NB4 (cell line): Measurements from ENCODE around the gene GALNT14.
A peak's percentile ranks its signal among the peaks of the same experiment; 100 is the strongest.

ENCODE experiments used
- DNase-seq: peaks from one replicate; pipeline ENCODE4 v3.0.0; 2010; ENCODE audit warnings: low read depth
- H3K4me3 ChIP-seq: one replicate; pipeline ENCODE4 v1.5.1; 2011; ENCODE audit warnings: mild to moderate bottlenecking, low read depth, low read length, moderate library complexity
- MYC ChIP-seq: IDR thresholded peaks from 2 replicates; pipeline ENCODE4 v1.6.1; 2011; ENCODE audit warnings: low read depth, low read length
- POLR2A ChIP-seq: IDR thresholded peaks from 2 replicates; pipeline ENCODE4 v1.6.1; 2011; ENCODE audit warnings: mild to moderate bottlenecking; ENCODE audit not compliant: insufficient read length; ENCODE audit errors: extremely low read depth
- TF ChIP-seq, protein P1 (sequence below): IDR thresholded peaks from 2 replicates; pipeline ENCODE4 v1.6.1; 2011; ENCODE audit warnings: low read depth, low read length
- TF ChIP-seq, protein P2 (sequence below): IDR thresholded peaks from one replicate; pipeline ENCODE4 v1.5.1; 2012; ENCODE audit warnings: low read depth, low read length

GALNT14 gene

DNA sequence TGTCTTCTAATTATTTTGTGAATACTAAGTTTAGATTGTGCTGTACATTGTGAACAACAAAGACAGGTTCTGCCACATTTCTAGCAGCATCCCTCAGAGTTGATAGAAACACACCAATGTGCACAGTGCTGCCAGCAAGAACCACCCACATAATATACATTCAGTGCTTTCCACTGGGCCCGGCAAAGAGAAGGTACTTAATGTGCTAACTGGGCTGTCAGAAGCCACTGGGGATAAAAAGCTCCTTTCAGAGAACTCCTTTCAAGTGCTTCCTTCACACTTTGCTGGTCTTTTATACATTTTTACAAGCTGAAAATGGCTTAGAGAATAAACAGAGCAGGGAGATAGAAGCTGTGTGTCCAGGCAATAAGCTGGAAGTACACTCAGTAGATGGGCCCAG lies 273.0 kb downstream of the GALNT14 start:
- TF ChIP-seq, protein P1, sequence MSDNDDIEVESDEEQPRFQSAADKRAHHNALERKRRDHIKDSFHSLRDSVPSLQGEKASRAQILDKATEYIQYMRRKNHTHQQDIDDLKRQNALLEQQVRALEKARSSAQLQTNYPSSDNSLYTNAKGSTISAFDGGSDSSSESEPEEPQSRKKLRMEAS, result no peak
- TF ChIP-seq POLR2A (no peak), MYC (no peak)
- TF ChIP-seq, protein P2, sequence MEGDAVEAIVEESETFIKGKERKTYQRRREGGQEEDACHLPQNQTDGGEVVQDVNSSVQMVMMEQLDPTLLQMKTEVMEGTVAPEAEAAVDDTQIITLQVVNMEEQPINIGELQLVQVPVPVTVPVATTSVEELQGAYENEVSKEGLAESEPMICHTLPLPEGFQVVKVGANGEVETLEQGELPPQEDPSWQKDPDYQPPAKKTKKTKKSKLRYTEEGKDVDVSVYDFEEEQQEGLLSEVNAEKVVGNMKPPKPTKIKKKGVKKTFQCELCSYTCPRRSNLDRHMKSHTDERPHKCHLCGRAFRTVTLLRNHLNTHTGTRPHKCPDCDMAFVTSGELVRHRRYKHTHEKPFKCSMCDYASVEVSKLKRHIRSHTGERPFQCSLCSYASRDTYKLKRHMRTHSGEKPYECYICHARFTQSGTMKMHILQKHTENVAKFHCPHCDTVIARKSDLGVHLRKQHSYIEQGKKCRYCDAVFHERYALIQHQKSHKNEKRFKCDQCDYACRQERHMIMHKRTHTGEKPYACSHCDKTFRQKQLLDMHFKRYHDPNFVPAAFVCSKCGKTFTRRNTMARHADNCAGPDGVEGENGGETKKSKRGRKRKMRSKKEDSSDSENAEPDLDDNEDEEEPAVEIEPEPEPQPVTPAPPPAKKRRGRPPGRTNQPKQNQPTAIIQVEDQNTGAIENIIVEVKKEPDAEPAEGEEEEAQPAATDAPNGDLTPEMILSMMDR, result no peak
- H3K4me3 ChIP-seq, result no peak overlapping the region

DNA sequence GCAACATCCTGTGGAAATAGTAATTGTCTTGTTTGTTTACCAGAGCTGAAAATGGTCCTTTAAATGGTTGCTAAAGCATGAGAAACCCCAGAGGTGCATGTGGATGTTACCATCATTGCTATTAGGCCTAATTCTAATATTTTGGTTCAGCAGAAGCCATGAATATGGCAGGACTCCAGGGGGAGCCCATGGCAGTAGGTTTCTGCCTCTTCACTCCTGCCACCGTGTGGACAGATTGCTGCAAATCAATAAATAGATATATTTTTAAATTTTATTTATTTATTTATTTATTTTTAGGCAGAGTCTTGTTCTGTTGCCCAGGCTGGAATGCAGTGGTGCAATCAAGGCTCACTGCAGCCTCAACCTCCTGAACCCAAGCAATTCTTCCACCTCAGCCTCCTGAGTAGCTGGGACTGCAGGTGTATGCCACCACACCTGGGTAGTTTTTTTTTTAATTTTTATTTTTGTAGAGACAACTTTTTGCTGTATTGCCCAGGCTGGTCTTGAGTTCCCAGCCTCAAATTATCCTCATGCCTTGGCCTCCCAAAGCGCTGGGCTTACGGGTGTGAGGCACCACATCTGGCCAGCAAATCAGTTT lies 276.1 kb downstream of the GALNT14 start:
- TF ChIP-seq MYC (no peak), POLR2A (no peak)
- TF ChIP-seq, protein P1, result no peak
- TF ChIP-seq, protein P2, result peak; percentile 79
- H3K4me3 ChIP-seq, result no peak overlapping the region
- peak; percentile 74 for DNase-seq

More for the DNA sequence above, 273.0 kb downstream of the GALNT14 start:
- DNase-seq, result no peak

DNA sequence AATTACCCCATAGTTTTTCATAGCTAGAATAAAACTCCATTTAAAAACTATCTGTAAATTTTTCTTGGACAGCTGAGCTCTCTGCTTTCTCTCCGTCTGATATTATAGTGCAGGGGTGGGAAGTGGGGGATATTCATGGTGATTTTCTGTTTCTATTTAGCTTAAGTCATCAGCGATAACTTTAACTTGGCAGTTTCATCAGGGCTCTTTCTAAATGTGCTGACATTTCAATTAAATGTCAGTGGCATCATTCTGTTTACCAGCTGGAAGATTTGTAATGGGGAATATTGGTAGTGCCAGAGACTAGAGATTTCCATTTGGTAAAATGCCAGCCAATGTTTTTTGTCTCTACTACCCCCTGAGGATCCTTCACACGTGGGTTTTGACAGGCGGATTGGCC lies 277.5 kb downstream of the GALNT14 start:
- no peak for DNase-seq
- TF ChIP-seq, protein P2, result no peak
- TF ChIP-seq, protein P1, result no peak
- no peak for TF ChIP-seq POLR2A
- no peak for TF ChIP-seq MYC
- no peak overlapping the region for H3K4me3 ChIP-seq
